ENCODE results near the gene MESD.

GRCh38 chr15:80942266-80942665, 47.4 kb downstream of the MESD start:
- TF ChIP-seq POLR2A (IDR thresholded peaks at IDR 0.05) (no peak), CTCF (IDR thresholded peaks at IDR 0.05) (no peak)

Measured in right lobe of liver (tissue), 4 donors.